HT1080 (cell line): ENCODE results near the gene CDC20B. TPM values are rescaled to one million over a fixed set of nuclear protein-coding genes. Genes with fewer than 3 reads are reported as not detected.
A peak's percentile ranks its signal among the peaks of the same experiment; 100 is the strongest.
"Not testable (repeated sequence)": the region's sequence is repeated elsewhere in the genome, so short reads cannot be mapped to it uniquely, and the experiment has no call there.

Source experiments
- DNase-seq: peaks from one replicate; pipeline ENCODE4 v3.0.0-alpha.2; 2015; ENCODE audit warnings: low read depth
- total RNA-seq: library from RNA; depleted of rRNA; stranded (reverse); fragments of >200 nt; shearing (Covaris generic); gene quantifications from 2 replicates; pipeline ENCODE4 v1.2.3, GENCODE V29; 2014

CDC20B gene
- total RNA-seq, 1 experiment from 2014 or later, result not detected

DNA sequence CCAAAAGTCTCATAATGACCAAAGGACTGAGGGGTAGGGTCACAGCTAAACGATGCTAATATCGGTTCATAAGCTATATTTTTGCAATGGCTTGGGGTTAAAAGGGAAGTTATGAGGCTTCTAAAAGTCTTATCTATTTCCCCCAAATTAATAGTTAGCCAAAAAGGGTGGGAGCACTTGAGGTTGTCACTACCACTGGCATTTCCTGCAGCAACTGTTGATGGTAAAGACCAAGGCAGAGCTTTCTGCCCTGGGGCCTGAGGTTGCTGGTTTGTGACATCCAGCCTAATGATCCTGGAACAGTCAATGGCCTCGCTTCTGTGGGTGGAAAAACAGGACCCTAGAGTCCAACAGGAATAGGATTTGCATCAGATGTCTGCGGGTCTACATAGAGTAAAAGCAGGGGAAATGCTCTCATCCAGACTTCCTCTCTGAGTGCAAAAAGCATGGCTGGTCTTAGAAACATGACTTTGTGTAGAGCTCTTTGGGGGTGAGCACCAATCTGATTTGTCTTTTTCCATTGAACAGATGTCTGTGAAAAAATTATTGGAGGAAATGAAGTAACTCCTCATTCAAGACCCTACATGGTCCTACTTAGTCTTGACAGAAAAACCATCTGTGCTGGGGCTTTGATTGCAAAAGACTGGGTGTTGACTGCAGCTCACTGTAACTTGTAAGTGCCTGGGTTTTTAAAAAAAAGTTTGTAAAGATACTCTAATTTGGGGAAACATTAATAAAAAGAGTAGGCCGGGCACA, 67.9 kb downstream of the CDC20B start:
- no peak for DNase-seq

DNA sequence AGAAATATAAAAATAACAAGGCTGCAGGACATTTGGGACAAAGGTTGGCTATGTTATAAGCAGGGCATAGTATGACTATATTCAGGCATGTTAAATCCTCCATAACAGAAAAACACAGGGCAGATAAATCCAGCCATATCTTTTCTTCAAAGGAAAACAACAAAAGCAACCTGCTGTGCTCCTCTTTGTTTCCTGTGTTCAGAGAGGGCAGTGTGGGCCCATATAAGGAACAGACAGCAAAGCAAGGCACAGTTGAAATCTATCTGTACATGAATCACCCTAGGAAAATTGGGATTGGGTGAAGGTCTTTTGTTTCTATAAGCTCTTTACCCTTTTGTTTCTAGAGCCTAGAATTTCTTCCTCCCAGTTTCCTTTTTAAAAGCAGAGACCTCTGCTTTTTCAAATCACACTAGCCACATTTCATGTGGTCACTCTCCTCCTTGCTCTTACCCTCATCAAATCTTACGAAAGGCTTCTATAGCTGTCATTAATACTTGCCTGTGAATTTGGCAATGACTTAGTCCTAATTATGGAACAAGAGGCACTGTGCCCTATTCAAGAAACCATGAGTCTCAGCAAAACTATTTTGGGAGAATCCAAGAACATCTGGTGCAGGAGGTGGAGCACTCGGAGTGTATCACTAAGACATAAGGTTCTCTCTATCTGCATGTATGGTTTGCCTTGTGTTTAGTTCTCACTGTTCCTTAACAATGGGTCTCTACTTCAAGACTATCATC, 68.8 kb downstream of the CDC20B start:
- no peak for DNase-seq

DNA sequence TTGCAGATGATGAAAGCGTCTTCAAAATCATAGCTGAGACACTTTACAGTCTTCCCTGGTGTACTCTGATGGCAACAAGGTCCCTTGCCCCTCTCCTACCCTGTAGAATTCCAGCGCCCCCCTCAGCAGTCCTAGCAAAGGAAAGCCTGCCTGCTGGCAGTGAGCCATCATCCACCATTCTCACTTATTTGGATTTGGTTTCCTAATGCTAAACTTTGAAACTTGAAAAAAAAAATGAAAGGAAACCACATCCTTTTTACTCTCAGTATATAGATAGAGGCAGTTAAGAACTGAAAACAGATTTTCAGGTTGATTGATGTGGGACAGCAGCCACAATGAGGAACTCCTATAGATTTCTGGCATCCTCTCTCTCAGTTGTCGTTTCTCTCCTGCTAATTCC, 70.6 kb downstream of the CDC20B start, which contains the start of gene GZMA:
Gene GZMA, plus strand, starts transcription at position 299 of the 400 bp plus-strand sequence. Its CDS starts 37 bp downstream, at position 336.
- no peak for DNase-seq

DNA sequence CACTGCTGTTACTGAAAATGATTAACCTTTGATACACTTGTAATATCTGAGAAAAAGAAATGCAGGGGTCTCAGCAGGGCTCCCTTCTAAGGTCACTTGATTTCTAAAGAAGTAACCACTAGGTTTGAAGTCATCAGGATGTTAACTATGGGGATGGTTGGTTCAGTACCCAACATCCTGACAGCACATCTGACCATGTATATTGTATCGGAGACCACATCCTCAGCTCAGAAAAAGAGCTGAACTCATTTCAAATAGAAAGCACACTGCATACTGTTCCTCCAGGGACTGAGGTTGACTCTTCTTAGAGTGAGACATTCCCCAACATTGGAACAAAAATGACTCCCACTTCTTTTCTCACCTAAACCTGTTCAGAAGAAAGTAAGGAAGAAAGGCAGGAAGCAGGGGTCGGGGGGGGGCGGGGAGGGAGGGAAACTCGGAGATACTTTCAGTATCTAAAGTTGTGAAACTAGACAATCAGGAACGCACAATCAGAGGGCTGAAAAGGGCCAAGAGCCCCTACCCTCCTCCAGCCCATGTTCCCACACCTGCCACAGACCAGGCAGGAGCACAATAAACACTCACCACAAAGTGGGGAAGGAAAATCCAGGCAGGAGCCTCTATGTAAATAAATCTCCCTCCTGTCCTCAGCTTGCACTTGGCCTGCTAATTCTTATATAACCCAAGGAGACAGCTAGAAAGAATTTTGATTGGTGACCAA, 71.3 kb downstream of the CDC20B start:
- no peak for DNase-seq

DNA sequence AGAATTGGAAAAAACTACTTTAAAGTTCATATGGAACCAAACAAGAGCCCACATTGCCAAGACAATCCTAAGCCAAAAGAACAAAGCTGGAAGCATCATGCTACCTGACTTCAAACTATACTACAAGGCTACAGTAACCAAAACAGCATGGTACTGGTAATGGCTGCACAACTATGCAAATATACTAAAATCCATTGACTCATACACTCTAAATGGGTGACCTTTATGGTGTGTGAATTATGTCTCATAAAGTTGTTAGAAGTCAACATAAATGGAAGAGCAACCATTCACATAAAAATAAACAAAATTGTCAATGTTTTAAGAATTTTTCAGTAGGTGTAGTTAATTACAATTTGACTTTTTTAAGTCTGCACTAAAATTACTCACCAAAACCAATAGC, 71.8 kb downstream of the CDC20B start:
- DNase-seq, result not testable (repeated sequence)

DNA sequence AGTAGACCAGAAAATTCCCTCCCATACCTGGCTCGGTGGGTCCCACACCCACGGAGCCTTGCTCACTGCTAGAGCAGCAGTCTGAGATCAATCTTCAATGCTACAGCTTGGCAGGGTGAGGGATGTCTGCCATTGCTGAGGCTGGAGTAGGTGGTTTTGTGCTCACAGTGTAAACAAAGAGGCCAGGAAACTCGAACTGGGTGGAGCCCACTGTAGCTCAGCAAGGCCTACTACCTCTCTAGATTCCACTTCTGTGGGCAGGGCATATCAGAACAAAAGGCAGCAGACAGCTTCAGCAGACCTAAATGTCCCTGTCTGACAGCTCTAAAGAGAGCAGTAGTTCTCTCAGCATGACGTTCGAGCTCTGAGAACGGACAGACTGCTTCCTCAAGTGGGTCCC, 76.1 kb downstream of the CDC20B start:
- DNase-seq, result no peak

DNA sequence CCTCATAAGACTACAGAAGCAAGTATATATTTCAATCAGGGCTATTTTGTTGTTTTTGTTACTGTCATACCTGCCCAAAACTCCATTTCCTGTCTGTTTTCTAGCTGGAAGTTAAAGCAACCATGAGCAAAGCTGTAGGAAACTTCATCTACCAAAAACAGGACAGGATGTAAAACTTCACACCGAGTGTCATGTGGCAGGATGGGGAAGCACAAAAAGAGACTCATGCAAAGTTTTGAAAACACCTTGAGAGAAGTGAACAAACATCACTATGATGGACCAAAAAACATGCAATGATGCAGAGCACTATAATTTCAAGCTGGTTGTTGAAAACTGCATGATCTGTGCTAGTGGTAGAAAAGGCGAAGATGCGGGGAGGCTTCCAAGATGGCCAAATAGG, 76.8 kb downstream of the CDC20B start:
- no peak for DNase-seq

DNA sequence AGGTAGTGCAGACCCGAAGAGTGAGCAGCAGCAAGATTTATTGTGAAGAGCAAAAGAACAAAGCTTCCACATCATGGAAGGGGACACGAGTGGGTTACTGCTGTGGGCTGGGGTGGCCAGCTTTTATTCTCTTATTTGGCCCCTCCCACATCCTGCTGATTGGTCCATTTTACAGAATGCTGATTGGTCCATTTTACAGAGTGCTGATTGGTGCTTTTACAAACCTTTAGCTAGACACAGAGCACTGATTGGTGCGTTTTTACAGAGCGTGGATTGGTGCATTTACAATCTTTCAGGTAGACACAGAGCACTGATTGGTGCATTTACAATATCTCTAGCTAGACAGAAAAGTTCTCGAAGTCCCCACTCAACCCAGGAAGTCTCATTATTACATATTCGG, 82.0 kb downstream of the CDC20B start:
- not testable (repeated sequence) for DNase-seq

DNA sequence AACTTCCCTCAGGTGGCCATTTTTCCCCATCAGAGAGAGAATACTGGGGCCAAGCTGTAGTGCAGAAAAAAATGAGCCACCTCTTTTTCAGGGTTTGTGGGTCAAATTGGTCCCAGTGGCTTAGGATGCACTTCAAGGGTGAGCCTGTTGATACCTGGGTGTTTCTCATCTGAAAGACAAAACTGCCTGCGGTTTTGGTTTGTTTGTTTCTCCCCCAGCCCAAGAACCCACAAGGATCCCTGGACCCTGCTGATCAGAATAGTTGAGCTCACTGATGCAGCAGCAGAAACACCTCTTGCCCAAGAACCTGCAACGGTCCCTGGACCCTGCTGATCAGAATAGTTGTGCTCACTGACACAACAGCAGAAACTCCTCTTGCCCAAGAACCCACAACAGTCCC, 83.7 kb downstream of the CDC20B start:
- not testable (repeated sequence) for DNase-seq

DNA sequence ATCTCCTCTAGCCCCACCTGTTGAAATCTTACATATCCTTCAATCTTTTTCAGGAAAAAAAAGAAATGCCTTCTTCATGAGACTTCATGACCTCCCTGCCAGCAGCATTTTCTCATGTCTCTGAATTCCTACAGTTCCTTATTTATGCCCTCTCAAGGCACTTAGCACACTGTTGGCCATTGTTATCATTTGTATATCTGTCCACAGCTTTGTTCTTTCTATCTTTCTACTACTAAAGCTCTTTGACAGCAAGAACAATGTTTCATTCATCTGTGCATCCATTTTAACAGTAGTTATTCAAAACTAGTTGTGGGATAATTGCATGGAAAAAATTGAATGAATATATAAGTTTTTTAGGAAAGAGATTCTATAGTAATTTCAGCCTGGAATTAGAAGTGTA, 91.4 kb downstream of the CDC20B start:
- DNase-seq, result no peak

DNA sequence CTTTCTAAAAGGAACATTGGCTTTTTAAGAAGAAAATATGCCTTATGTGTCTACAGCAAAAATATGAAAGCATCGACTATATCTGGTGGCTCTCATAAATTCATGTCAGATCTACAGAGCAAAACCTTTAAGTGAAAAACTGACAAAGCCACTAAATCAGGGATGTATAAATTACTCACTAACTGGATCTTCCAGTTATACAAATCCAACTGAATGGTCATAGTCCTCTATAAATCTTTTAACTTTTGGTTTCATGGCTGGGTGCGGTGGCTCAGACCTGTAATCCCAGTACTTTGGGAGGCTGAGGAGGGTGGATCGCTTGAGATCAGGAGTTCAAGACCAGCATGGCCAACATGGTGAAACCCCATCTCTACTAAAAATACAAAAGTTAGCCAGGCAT, 99.8 kb downstream of the CDC20B start:
- DNase-seq, result no peak

DNA sequence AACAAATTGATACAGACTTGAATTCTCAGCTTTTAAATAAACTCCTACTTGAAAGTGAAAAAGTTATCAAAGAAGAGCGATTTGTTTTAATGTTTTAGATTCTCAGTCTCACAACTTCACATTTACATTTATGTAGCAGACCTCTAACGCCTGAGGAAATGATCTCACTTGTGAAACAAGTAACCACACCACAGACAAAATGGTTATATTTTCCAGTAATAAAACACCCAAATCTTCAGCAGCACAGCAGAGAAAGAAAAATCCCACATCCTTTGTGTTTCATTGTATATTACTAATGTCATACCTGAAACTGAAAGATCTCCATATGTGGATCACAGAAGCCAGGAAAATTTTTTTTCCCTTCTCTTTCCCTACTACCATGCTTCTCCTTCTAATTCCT, 100.3 kb downstream of the CDC20B start:
- DNase-seq, result peak; percentile 36

DNA sequence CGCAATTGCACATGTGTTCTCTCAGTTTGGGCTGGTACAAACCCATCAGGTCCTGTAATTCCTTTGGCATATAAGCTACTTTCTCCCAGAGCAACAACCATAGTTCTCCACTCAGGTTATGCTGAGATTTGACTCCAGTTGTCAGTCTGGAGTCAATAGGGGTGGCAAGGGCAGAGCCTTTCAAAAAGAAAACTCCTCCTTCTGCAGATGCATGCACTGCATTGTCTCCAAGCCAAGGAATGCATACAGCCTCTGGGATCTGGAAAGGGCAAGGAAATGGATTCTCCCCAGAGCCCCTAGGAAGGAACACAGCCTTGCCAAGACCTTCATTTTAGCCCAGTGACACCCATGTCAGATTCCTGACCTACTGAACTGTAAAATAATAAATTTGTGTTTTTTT, 101.6 kb downstream of the CDC20B start:
- no peak for DNase-seq

DNA sequence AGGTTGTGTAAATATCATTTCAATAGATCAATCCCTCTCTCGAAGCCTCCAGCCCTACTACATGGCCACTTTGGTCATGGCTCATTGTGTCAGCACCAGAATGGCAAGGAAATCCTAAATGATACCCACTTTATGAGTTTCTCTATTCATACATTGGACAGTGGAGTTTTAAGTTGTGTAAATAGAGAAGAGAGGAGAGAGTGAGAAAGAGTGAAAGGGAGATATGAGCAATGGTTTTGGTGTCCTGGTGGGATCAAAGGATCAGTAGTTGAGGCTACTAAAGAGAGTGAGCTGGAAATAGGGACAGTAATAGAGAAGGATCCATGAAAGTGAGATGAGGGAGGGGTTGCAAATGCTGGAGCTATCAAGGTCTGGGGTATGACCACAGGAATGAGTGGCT, 102.0 kb downstream of the CDC20B start:
- no peak for DNase-seq

DNA sequence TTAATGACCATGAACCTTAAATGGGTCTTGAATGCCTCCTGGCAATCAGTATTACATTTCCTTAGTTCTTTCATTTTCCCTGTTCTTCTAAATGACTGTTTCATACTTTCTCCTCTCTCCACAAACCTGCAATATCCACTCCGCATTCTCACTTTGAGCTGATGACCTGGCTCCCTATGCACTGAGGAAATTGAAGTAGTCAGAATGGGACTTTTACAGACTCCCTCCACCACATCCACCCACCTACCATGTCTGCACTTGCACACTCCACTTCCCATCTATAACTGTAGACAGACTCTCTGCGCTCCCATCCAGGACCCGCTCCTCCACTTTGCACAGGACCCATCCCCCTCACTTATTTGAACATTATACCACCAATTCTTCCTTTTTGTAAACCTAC, 106.7 kb downstream of the CDC20B start:
- DNase-seq, result no peak

DNA sequence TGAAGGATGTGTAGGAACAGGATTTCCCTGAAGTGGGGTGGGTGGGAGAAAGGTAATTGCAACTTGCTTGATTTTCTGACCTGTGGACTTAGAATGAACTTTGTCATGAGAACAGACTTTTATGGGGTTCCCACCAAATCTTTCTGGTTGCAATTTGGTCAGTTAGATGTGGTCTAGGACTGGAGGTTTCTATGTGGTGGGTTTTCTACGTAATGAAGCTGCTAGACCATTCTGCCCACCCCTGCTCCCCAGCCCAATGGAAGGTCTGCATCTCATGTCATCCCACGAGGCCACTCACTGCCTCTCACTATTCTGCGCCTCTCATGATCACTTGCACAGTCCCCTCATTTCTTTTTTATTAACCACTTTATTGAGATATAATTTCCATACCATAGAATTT, 108.5 kb downstream of the CDC20B start:
- DNase-seq, result no peak

DNA sequence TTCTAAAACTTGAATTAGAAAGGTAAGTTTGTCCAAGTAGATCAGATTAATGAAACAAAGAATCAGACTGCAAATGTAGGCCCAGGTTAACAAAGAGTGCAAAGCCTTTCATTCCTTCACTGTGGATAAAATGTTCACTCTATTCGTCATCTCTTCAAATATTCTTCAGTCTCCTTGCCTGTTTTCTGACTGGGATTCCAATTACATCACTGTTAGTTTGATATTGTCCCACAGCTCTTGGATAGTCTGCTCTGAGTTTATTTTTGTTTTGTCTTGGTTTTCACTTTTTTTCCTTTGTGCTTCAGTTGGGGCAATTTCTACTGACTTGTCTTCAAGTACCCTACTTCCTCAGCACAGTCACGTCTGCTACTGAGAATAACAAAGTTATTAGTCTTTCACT, 109.1 kb downstream of the CDC20B start:
- DNase-seq, result no peak

DNA sequence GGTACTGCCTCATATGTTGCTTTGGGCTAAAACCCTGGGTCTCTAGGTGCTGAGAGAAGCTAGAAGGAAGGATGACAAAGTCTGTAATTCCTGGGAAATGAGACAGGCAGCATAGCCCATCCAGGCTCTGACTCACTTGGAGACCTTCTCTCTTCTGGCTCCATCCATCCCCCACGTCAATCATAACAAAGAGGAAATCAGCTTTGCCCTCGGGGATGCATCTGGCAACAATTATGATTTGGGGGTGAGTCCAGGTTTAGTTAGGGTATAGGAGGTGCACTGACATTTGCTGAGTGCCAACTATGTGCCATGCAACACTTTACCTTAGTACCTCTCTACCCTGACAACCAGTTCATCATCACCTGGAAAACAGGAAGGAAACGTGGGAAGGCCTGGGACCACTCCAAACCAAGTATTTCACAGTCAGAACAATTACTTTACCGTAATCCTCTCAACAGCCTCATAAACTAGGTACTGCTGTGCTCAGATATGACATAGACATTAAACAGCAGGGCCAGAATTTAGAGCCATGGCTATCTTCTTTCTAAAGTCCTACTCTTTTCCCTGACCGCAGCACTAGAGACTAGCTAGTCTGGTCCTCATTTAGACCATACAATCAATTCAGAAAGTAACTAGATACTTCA, 109.6 kb downstream of the CDC20B start:
- DNase-seq, result peak; percentile 83
